HepG2 (cell line): ENCODE results near the gene CMKLR1. TPM values are rescaled to one million over a fixed set of nuclear protein-coding genes. Genes with fewer than 3 reads are reported as not detected.
A peak's percentile ranks its signal among the peaks of the same experiment; 100 is the strongest.

ENCODE experiments used
- ATAC-seq: fragments of 200-7000 bp; cut with Tn5 transposase; 3 replicates; pipeline ENCODE4 v1.9.1; 2020; ENCODE audit warnings: mild to moderate bottlenecking, moderate library complexity
- BruUV-seq: library from RNA; stranded (reverse); fragments of 400-500 nt; replicated peaks from 2 replicates; lab custom pipeline; 2021; lab: Mats Ljungman, UMichigan
- CTCF ChIA-PET: fragments of 300-600 bp; formaldehyde crosslinking; extraction: SDS; loops from one replicate; lab custom pipeline; 2021; ENCODE audit warnings: low total read pairs, inconsistent platforms, low intra/inter-chr PET ratio; lab: Yijun Ruan, JAX
- POLR2A ChIA-PET: fragments of 350-600 bp; sonication (Branson Sonifier 250); formaldehyde crosslinking; loops from one replicate; lab custom pipeline; 2020; ENCODE audit warnings: antibody characterized with exemption, inconsistent platforms; lab: Yijun Ruan, JAX
- DNase-seq: peaks from one replicate; pipeline ENCODE4 v3.0.0-alpha.2; 2015; ENCODE audit warnings: low spot score
- FAIRE-seq: peaks from 3 replicates; lab custom pipeline; 2011; peaks lifted over from hg19 to GRCh38; lab: Jason Lieb, UNC
- H2AFZ ChIP-seq: one replicate; pipeline ENCODE4 v1.6.1; 2011; ENCODE audit warnings: low read length, inconsistent platforms
- H3K27ac ChIP-seq: fragments of 300-600 bp; 3 replicates; pipeline ENCODE4 v1.8.0; 2011; ENCODE audit warnings: mixed run types, mild to moderate bottlenecking, mixed read lengths, low read length, inconsistent platforms; ENCODE audit not compliant: insufficient read depth; ENCODE audit errors: extremely low read length
- H3K27me3 ChIP-seq, 2 experiments: fragments of 200-600 bp in 1 of 2; 2 replicates in 1 of 2; 3 replicates in 1 of 2; pipeline versions ENCODE4 v1.6.0 to v1.8.0; 2011; ENCODE audit warnings: low read length in 2 of 2, mild to moderate bottlenecking in 2 of 2, moderate library complexity in 2 of 2, inconsistent platforms in 1 of 2; ENCODE audit not compliant: insufficient read depth in 2 of 2, control insufficient read depth in 1 of 2
- H3K36me3 ChIP-seq, 2 experiments: fragments of 200-600 bp in 1 of 2; replicated peaks in 1 of 2; 2 replicates in 1 of 2; 3 replicates in 1 of 2; pipeline versions ENCODE4 v1.5.1 to v1.8.0; 2011; ENCODE audit warnings: low read length in 2 of 2, inconsistent platforms in 1 of 2; ENCODE audit not compliant: insufficient read depth in 2 of 2, control insufficient read depth in 1 of 2
- H3K4me1 ChIP-seq: 2 replicates; pipeline ENCODE4 v1.5.1; 2012; ENCODE audit warnings: low read length, inconsistent platforms; ENCODE audit not compliant: insufficient read depth
- H3K4me2 ChIP-seq: 2 replicates; pipeline ENCODE4 v1.6.0; 2011; ENCODE audit warnings: low read depth, low read length, inconsistent platforms
- H3K4me3 ChIP-seq, 3 experiments: fragments of 200-600 bp in 1 of 3; sonication (generic), shearing (Covaris generic) in 1 of 3; replicated peaks in 1 of 3; 2 replicates each; pipeline ENCODE4 v1.5.1; 2011 to 2016; ENCODE audit warnings: low read length in 3 of 3, inconsistent platforms in 2 of 3, low read depth in 2 of 3, mild to moderate bottlenecking in 2 of 3, control low read depth in 1 of 3, mixed read lengths in 1 of 3; ENCODE audit not compliant: insufficient read depth in 1 of 3
- H3K79me2 ChIP-seq: one replicate; pipeline ENCODE4 v1.6.1; 2011; ENCODE audit warnings: low read length, inconsistent platforms; ENCODE audit not compliant: insufficient read depth
- H3K9ac ChIP-seq: 2 replicates; pipeline ENCODE4 v1.6.0; 2011; ENCODE audit warnings: mild to moderate bottlenecking, low read depth, low read length, inconsistent platforms; ENCODE audit not compliant: insufficient read depth
- H3K9me3 ChIP-seq: 2 replicates; pipeline ENCODE4 v1.5.1; 2012; ENCODE audit warnings: mild to moderate bottlenecking, low read length
- H4K20me1 ChIP-seq: 2 replicates; pipeline ENCODE4 v1.6.0; 2011; ENCODE audit warnings: inconsistent platforms, mild to moderate bottlenecking, low read length, moderate library complexity; ENCODE audit not compliant: insufficient read depth
- DNMT3B ChIP-seq: conservative IDR thresholded peaks from 2 replicates; pipeline ENCODE4 v1.6.1; 2016; ENCODE audit warnings: missing biosample characterization, control low read depth
- ELF1 ChIP-seq: sonication (generic); formaldehyde crosslinking; IDR thresholded peaks from 2 replicates; pipeline ENCODE4 v1.4.0; 2020; ENCODE audit warnings: missing genetic modification reagents
- MED8 ChIP-seq: sonication (generic); formaldehyde crosslinking; IDR thresholded peaks from 2 replicates; pipeline ENCODE4 v1.8.1; 2023; ENCODE audit warnings: mild to moderate bottlenecking, missing genetic modification reagents; ENCODE audit not compliant: insufficient replicate concordance
- PCBP2 ChIP-seq: fragments of 200-400 bp; formaldehyde crosslinking; optimal IDR thresholded peaks from 2 replicates; pipeline ENCODE3; 2018; ENCODE audit warnings: low read length, low read depth; ENCODE audit not compliant: poor library complexity, severe bottlenecking
- ZBTB38 ChIP-seq: sonication (generic); formaldehyde crosslinking; IDR thresholded peaks from 2 replicates; pipeline ENCODE4 v1.5.1; 2020; ENCODE audit warnings: mild to moderate bottlenecking, missing genetic modification reagents
- ZNF205 ChIP-seq: IDR thresholded peaks from 2 replicates; pipeline ENCODE4 v1.6.1; 2018; ENCODE audit warnings: missing biosample characterization, missing genetic modification reagents
- ZNF512B ChIP-seq: sonication (generic); formaldehyde crosslinking; IDR thresholded peaks from 2 replicates; pipeline ENCODE4 v1.5.1; 2020; ENCODE audit warnings: missing genetic modification reagents, mild to moderate bottlenecking, borderline replicate concordance
- WGBS: methylation state at CpG from one replicate; pipeline ENCODE4 v1.1.6; 2017; ENCODE audit warnings: low lambda C conversion rate; 5-methylcytosine and 5-hydroxymethylcytosine counted together
- in situ Hi-C: cut with HindIII; loops from 2 replicates; pipeline ENCODE4 v1.10.0; 2017; ENCODE audit warnings: low pct_unique_long_range_greater_than_20kb; ENCODE audit not compliant: extremely low pct_ligation_motif_present
- intact Hi-C: fragments of 100-400 bp; cut with micrococcal nuclease; formaldehyde crosslinking; loops from one replicate; pipeline ENCODE4 v1.10.0; 2022; ENCODE audit not compliant: unreplicated experiment
- polyA plus RNA-seq, 8 experiments: library from polyadenylated mRNA; depleted of rRNA in 3 of 8; stranded (reverse) in 7 of 8; unstranded in 1 of 8; fragments of >200 nt; fragmentation: Illumina TruSeq in 4 of 8; extraction: Trizol in 4 of 8; gene quantifications; 2 replicates each; pipeline versions ENCODE4 v1.2.1 to v1.2.3, GENCODE V29; 2011 to 2016; ENCODE audit warnings: low read depth in 4 of 8, missing spikeins in 1 of 8, mixed read lengths in 1 of 8; ENCODE audit not compliant: insufficient read depth in 1 of 8
- total RNA-seq, 5 experiments: library from RNA; depleted of rRNA; stranded (reverse); fragments of >200 nt; fragmentation: Illumina TruSeq; extraction: Trizol; gene quantifications; 2 replicates each; pipeline ENCODE4 v1.2.3, GENCODE V29; 2016; ENCODE audit warnings: low read depth in 1 of 5

The CMKLR1 gene
- total and polyA plus RNA-seq, 2 of the 13 experiments (the other 11 are each of a cell fraction or from before 2014, with no cell fraction given) = not detected

DNA sequence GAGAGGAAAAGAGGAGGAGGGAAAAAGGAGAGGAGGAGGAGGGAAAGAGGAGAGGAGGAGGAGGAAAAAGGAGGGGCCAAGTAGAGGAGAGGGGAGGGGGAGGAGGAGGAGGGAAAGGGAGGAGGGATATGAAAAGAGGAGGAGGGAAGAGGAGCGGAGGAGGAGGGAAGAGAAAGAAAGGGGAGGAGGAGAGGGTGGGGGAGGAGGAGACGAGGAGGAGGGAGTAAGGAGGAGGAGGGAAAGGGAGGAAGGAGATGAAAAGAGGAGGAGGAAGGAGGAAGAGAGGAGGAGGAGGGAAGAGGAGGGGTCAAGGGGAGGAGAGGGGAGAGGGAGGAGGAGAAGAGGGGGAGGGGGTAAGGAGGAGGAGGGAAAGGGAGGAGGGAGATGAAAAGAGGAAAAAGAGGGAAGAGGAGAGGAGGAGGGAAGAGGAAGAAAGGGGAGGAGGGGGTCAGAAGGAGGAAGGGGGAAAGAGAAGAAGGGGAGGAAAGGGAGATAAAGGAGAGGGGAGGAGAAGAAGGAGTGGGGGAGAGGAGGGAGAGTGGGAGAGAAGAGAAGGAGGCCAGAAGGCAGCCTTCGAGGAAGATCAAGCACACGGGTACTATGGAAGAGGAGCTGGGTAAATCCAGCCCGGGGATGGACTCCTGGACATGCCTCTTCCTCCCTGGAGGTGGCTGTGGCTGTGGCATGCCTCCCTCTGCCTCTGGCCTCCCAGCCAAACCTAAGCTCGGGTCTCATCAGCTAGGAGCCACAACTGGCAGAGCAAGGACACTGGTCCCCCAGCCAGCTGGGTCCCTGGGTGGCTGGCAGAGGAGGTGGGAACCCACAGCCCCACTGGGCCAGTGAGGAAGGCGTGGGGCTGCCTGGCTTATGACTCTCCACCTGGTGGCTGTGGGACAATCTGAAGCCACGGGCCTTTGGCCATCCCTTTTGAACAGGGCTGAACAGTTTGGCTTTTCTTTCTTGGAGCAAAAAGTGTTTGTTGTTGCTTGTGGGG lies 3.0 kb upstream of the CMKLR1 start:
- H3K9ac ChIP-seq = no peak overlapping the region
- DNase-seq (no peak), ATAC-seq (peak; percentile 46; the same call in 2 of the 3 replicates)
- POLR2A ChIA-PET = no interaction called here
- H3K4me3 ChIP-seq = no peak overlapping the region
- no peak for TF ChIP-seq ZNF205 (CRISPR knock-in tag)
- TF ChIP-seq PCBP2 = peak; percentile 34
- TF ChIP-seq, all 625 proteins: peak for 1
- Histone ChIP-seq H3K27ac (no peak overlapping the region), H2AFZ (no peak overlapping the region), H3K27me3 (peaks cover 5 to 28% of the 10 kb centered on the region in 2 experiments; a peak in 4 of 5 replicates), H3K4me2 (no peak overlapping the region), H3K4me1 (no peaks in the 10 kb centered on the region), H3K79me2 (no peaks in the 10 kb centered on the region), H3K36me3 (no peaks in the 10 kb centered on the region), H3K9me3 (no peaks in the 10 kb centered on the region), H4K20me1 (no peaks in the 10 kb centered on the region)
- no peak for FAIRE-seq
- in situ Hi-C loops = no loop called here
- intact Hi-C loops = loop anchor here (2.0 kb wide), 1 partner anchor 69 kb away; no protein-coding TSS in a partner anchor
- 3% methylated on average over 7 of the region's 8 CpGs for WGBS
- no TSS peak for BruUV-seq
- CTCF ChIA-PET = no interaction called here

DNA sequence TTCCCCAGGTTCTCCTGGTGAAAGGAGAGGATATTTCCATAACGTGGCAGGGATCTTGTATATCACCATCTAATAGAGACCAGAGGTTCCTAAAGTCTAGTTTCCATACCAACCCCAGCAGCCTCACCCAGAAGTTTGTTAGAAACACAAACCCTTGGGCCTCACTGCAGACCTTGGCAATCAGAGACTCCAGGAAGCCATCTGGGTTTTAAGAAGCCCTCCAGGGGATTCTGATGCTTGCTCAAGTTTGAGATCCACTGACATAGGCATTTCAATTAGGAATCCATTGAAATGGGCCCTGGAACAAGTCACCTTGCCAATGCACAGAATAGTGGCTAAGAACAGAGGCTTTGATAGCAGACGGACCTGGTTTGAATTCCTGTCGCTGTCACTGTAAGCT lies 2.2 kb upstream of the CMKLR1 start:
- Histone ChIP-seq H3K79me2 (no peaks in the 10 kb centered on the region), H3K4me1 (no peaks in the 10 kb centered on the region), H3K4me3 (no peak overlapping the region), H3K9ac (no peak overlapping the region), H3K27ac (no peak overlapping the region), H3K9me3 (no peaks in the 10 kb centered on the region), H3K4me2 (no peak overlapping the region), H4K20me1 (no peaks in the 10 kb centered on the region), H3K27me3 (peaks cover 5 to 28% of the 10 kb centered on the region in 2 experiments; a peak in 4 of 5 replicates), H3K36me3 (no peaks in the 10 kb centered on the region), H2AFZ (no peak overlapping the region)
- DNase-seq (no peak), ATAC-seq (no peak), FAIRE-seq (no peak)
- CTCF ChIA-PET = no interaction called here
- 0% methylated on average over 3 of the region's 3 CpGs for WGBS
- TF ChIP-seq ZBTB38 (CRISPR knock-in tag) = no peak
- no peak for TF ChIP-seq ELF1
- no peak for TF ChIP-seq ZNF512B (CRISPR knock-in tag)
- no peak for TF ChIP-seq DNMT3B (CRISPR knock-in tag)
- TF ChIP-seq MED8 = no peak
- intact Hi-C loops = no loop called here
- POLR2A ChIA-PET = no interaction called here
- in situ Hi-C loops = no loop called here
- BruUV-seq = no TSS peak
